HCT116 (cell line): Measurements from ENCODE around the gene CERK. TPM values are rescaled to one million over a fixed set of nuclear protein-coding genes. Genes with fewer than 3 reads are reported as not detected.

ENCODE experiments used
- ATAC-seq: fragments of 200-7000 bp; cut with Tn5 transposase; 2 replicates; pipeline ENCODE4 v1.9.1; 2020; ENCODE audit warnings: mild to moderate bottlenecking, moderate library complexity
- BruUV-seq: library from RNA; stranded (reverse); fragments of 400-500 nt; replicated peaks from 2 replicates; lab custom pipeline; 2021; lab: Mats Ljungman, UMichigan
- CTCF ChIA-PET: fragments of 300-600 bp; sonication (Branson Sonifier 250); formaldehyde crosslinking; loops from one replicate; lab custom pipeline; 2021; ENCODE audit warnings: antibody characterized with exemption; lab: Charles Lee
- POLR2A ChIA-PET: fragments of 300-600, 350-600 bp; sonication (Branson Sonifier 250); formaldehyde crosslinking; loops from one replicate; lab custom pipeline; 2021; ENCODE audit warnings: antibody characterized with exemption; lab: Charles Lee
- RAD21 ChIA-PET, 2 experiments: fragments of 300-600 bp; sonication (Branson Sonifier 250); formaldehyde crosslinking; loops; one replicate each; lab custom pipeline; 2023; ENCODE audit warnings: low total read pairs in 2 of 2; ENCODE audit not compliant: uncharacterized antibody in 2 of 2, unreplicated experiment in 2 of 2, low non-redundant PET in 1 of 2; lab: Charles Lee
- DNase-seq: peaks from one replicate; pipeline ENCODE4 v3.0.0-alpha.2; 2010; ENCODE audit warnings: low read depth, low spot score
- H2AFZ ChIP-seq: fragments of 200-600 bp; shearing (Covaris generic), sonication (generic); 2 replicates; pipeline ENCODE4 v1.6.1; 2017; ENCODE audit warnings: low read depth, mixed run types, mixed read lengths, antibody characterized with exemption, low read length; ENCODE audit not compliant: poor library complexity, severe bottlenecking
- H3K27ac ChIP-seq: 2 replicates; pipeline ENCODE4 v1.5.1; 2012; ENCODE audit warnings: low read depth, low read length
- H3K27me3 ChIP-seq: fragments of 200-600 bp; sonication (generic); 2 replicates; pipeline ENCODE4 v1.6.1; 2016; ENCODE audit warnings: mixed run types, low read length, mixed read lengths; ENCODE audit not compliant: insufficient read depth
- H3K36me3 ChIP-seq, 2 experiments: fragments of 200-500 bp in 1 of 2; fragments of 200-600 bp in 1 of 2; sonication (Bioruptor generic) in 1 of 2; sonication (generic) in 1 of 2; 2 replicates each; pipeline versions ENCODE4 v1.5.1 to v1.6.1; 2014 to 2016; ENCODE audit warnings: low read length in 2 of 2, inconsistent platforms in 1 of 2, mixed read lengths in 1 of 2, mixed run types in 1 of 2; ENCODE audit not compliant: insufficient read depth in 2 of 2, control insufficient read depth in 1 of 2
- H3K4me1 ChIP-seq, 2 experiments: fragments of 200-600 bp in 1 of 2; sonication (generic) in 1 of 2; 2 replicates each; pipeline versions ENCODE4 v1.5.1 to v1.6.1; 2012 to 2017; ENCODE audit warnings: low read length in 2 of 2, inconsistent platforms in 1 of 2, mild to moderate bottlenecking in 1 of 2, mixed read lengths in 1 of 2, mixed run types in 1 of 2, moderate library complexity in 1 of 2; ENCODE audit not compliant: insufficient read depth in 2 of 2, control insufficient read depth in 1 of 2
- H3K4me2 ChIP-seq: fragments of 200-600 bp; sonication (generic); 2 replicates; pipeline ENCODE4 v1.6.1; 2017; ENCODE audit warnings: mixed run types, low read length, mixed read lengths
- H3K4me3 ChIP-seq, 2 experiments: fragments of 200-600 bp in 1 of 2; sonication (generic) in 1 of 2; replicated peaks in 1 of 2; 2 replicates each; pipeline ENCODE4 v1.5.1; 2011 to 2016; ENCODE audit warnings: low read length in 2 of 2, control low read depth in 1 of 2, low read depth in 1 of 2, mild to moderate bottlenecking in 1 of 2, mixed read lengths in 1 of 2, mixed run types in 1 of 2
- H3K79me2 ChIP-seq: fragments of 200-600 bp; sonication (generic); 2 replicates; pipeline ENCODE4 v1.6.1; 2017; ENCODE audit warnings: mild to moderate bottlenecking, mixed run types, low read length, moderate library complexity, mixed read lengths; ENCODE audit not compliant: insufficient read depth
- H3K9ac ChIP-seq: fragments of 200-600 bp; sonication (generic); 2 replicates; pipeline ENCODE4 v1.6.1; 2016; ENCODE audit warnings: low read length, mixed read lengths
- H3K9me2 ChIP-seq: fragments of 200-600 bp; sonication (generic), shearing (Covaris generic); 2 replicates; pipeline ENCODE4 v1.6.1; 2017; ENCODE audit warnings: mixed run types, mild to moderate bottlenecking, moderate library complexity; ENCODE audit not compliant: insufficient read depth
- H3K9me3 ChIP-seq, 2 experiments: fragments of 200-500 bp in 1 of 2; fragments of 200-600 bp in 1 of 2; sonication (Bioruptor generic) in 1 of 2; sonication (generic) in 1 of 2; 2 replicates each; pipeline ENCODE4 v1.6.1; 2014 to 2017; ENCODE audit warnings: low read length in 2 of 2, mixed read lengths in 2 of 2, inconsistent platforms in 1 of 2, low read depth in 1 of 2, mild to moderate bottlenecking in 1 of 2, mixed run types in 1 of 2, moderate library complexity in 1 of 2; ENCODE audit not compliant: control insufficient read depth in 1 of 2, insufficient read depth in 1 of 2
- H4K20me1 ChIP-seq: fragments of 200-600 bp; sonication (generic), shearing (Covaris generic); 2 replicates; pipeline ENCODE4 v1.6.1; 2017; ENCODE audit warnings: mixed run types, mild to moderate bottlenecking, moderate library complexity; ENCODE audit not compliant: insufficient read depth
- ATF3 ChIP-seq: IDR thresholded peaks from 2 replicates; pipeline ENCODE4 v1.6.1; 2012
- CBX3 ChIP-seq: IDR thresholded peaks from 2 replicates; pipeline ENCODE4 v1.6.1; 2012; ENCODE audit warnings: low read depth
- CEBPB ChIP-seq: IDR thresholded peaks from 2 replicates; pipeline ENCODE4 v1.6.1; 2012; ENCODE audit warnings: low read depth
- CTCF ChIP-seq, 3 experiments: fragments of 200-600 bp in 1 of 3; sonication (generic) in 1 of 3; IDR thresholded peaks in 2 of 3; conservative IDR thresholded peaks in 1 of 3; 2 replicates each; pipeline ENCODE4 v1.5.1; 2012 to 2017; ENCODE audit warnings: low read depth in 2 of 3, low read length in 2 of 3, antibody characterized with exemption in 1 of 3, borderline replicate concordance in 1 of 3, control low read depth in 1 of 3, mild to moderate bottlenecking in 1 of 3, mixed read lengths in 1 of 3, mixed run types in 1 of 3, moderate library complexity in 1 of 3; ENCODE audit not compliant: insufficient read depth in 1 of 3
- EGR1 ChIP-seq: IDR thresholded peaks from 2 replicates; pipeline ENCODE4 v1.6.1; 2012; ENCODE audit warnings: low read depth
- ELF1 ChIP-seq: IDR thresholded peaks from 2 replicates; pipeline ENCODE4 v1.6.1; 2012; ENCODE audit warnings: low read depth, borderline replicate concordance
- EZH2 ChIP-seq: fragments of 200-600 bp; sonication (generic); IDR thresholded peaks from 2 replicates; pipeline ENCODE4 v1.6.1; 2017; ENCODE audit warnings: antibody characterized with exemption, mixed run types
- EZH2phosphoT487 ChIP-seq: fragments of 200-600 bp; IDR thresholded peaks from 2 replicates; pipeline ENCODE4 v1.6.1; 2018; ENCODE audit warnings: antibody characterized with exemption, borderline replicate concordance
- JUND ChIP-seq: IDR thresholded peaks from 2 replicates; pipeline ENCODE4 v1.6.1; 2012
- MAX ChIP-seq: IDR thresholded peaks from 2 replicates; pipeline ENCODE4 v1.6.1; 2012
- POLR2A ChIP-seq: IDR thresholded peaks from 2 replicates; pipeline ENCODE4 v1.7.0; 2011; ENCODE audit warnings: borderline replicate concordance; ENCODE audit not compliant: insufficient read depth, insufficient read length; ENCODE audit errors: extremely low read depth
- POLR2AphosphoS5 ChIP-seq: IDR thresholded peaks from 2 replicates; pipeline ENCODE4 v1.6.1; 2011; ENCODE audit warnings: mild to moderate bottlenecking, low read depth, low read length, moderate library complexity
- RAD21 ChIP-seq: IDR thresholded peaks from 2 replicates; pipeline ENCODE4 v1.6.1; 2012; ENCODE audit warnings: low read depth, mild to moderate bottlenecking
- SIN3A ChIP-seq: IDR thresholded peaks from 2 replicates; pipeline ENCODE4 v1.6.1; 2012; ENCODE audit warnings: low read depth
- SP1 ChIP-seq: IDR thresholded peaks from 2 replicates; pipeline ENCODE4 v1.6.1; 2012; ENCODE audit warnings: low read depth
- SRF ChIP-seq: IDR thresholded peaks from 2 replicates; pipeline ENCODE4 v1.6.1; 2012; ENCODE audit warnings: low read depth
- TCF7L2 ChIP-seq: IDR thresholded peaks from 2 replicates; pipeline ENCODE4 v1.7.0; 2011; ENCODE audit warnings: borderline replicate concordance, inconsistent platforms; ENCODE audit not compliant: insufficient read depth, insufficient read length; ENCODE audit errors: extremely low read depth
- YY1 ChIP-seq: IDR thresholded peaks from 2 replicates; pipeline ENCODE4 v1.6.1; 2011; ENCODE audit warnings: low read length, low read depth, moderate library complexity, mild to moderate bottlenecking; ENCODE audit not compliant: insufficient replicate concordance; ENCODE audit errors: extremely low read depth
- ZFX ChIP-seq: fragments of 450-650 bp; IDR thresholded peaks from 2 replicates; pipeline ENCODE4 v1.6.1; 2017
- ZNF274 ChIP-seq: fragments of 200-500 bp; sonication (Bioruptor generic); IDR thresholded peaks from 2 replicates; pipeline ENCODE4 v1.6.1; 2014; ENCODE audit warnings: mild to moderate bottlenecking, low read depth, low read length, inconsistent platforms
- intact Hi-C: fragments of 100-400 bp; cut with micrococcal nuclease; formaldehyde crosslinking; loops from 2 replicates; pipeline ENCODE4 v1.10.0; 2022
- total RNA-seq: library from RNA; stranded (reverse); gene quantifications from one replicate; pipeline ENCODE4 v1.2.1, GENCODE V29; 2021; ENCODE audit not compliant: unreplicated experiment
- TF ChIP-seq, protein P1 (sequence below): IDR thresholded peaks from 2 replicates; pipeline ENCODE4 v1.6.1; 2012; ENCODE audit warnings: low read depth

The CERK gene
- total RNA-seq, 1 experiment from 2014 or later, result 35.0 TPM

DNA sequence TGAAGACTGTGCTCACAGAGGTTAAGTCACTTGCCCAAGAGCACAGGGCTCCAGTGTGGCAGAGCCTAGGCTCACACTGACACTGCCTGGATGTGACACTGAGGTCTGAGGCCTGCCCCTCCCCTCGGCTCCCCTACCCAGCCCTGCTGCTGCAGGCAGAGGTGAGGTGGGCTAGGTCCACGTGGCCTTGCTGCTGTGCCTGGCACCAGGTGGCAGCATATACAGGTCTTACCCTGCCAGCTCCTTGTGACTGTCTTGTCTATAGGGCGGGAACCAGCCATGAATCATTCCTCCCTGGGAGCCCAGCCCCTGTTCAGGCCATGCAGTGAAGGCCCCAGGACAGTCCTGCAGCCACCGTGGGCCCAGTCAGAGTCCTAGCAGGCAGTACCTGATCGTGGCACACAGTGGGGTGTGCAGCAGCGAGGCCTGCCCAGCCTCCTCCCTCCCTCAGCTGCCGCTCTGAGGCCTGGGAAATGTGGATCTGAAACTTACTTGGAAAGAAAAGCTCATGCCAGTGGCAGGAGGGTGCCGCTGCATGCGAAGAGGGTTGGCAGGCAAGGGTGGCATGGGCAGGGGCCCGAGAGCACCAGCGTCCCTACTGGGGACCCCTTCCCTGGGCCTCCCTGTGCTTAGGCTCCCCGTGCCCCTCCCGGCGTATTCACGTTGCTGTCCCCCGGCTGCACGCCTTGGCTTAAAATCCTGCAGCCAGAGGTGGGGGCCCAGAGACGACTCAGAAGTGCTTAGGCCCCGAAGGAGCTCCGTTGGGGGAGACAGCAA, 1.2 kb upstream of the CERK start:
- Histone ChIP-seq H3K79me2 (peaks cover 35% of the 10 kb centered on the region), H4K20me1 (no peaks in the 10 kb centered on the region), H3K27me3 (no peaks in the 10 kb centered on the region), H3K36me3 (no peaks in the 10 kb centered on the region), H3K4me1 (peaks cover 20 to 31% of the 10 kb centered on the region in 2 experiments), H2AFZ (no peak overlapping the region), H3K9ac (peak overlapping the region; percentile 82), H3K27ac (peak overlapping the region; percentile 99), H3K4me3 (peak overlapping the region; percentile 72 to 75), H3K9me3 (no peaks in the 10 kb centered on the region), H3K4me2 (peak overlapping the region; percentile 98), H3K9me2 (no peaks in the 10 kb centered on the region)
- POLR2A ChIA-PET, result interaction anchor here (1.0 to 1.8 kb wide), 4 partner anchors 15 to 60 kb away, joined by 3 to 9 read pairs (median 4); partner anchors contain the start of gene TBC1D22A
- no TSS peak for BruUV-seq
- DNase-seq, result peak; percentile 81
- ATAC-seq, result peak; percentile 83
- RAD21 ChIA-PET, result interaction anchor here (0.6 to 2.1 kb wide), 8 partner anchors 19 to 384 kb away, joined by 3 to 7 read pairs (median 3); no protein-coding TSS in a partner anchor
- intact Hi-C loops, result loop anchor here (2.0 to 5.0 kb wide), 2 partner anchors 60 to 177 kb away; no protein-coding TSS in a partner anchor
- CTCF ChIA-PET, result interaction anchor here (0.9 to 3.5 kb wide), 11 partner anchors 11 to 176 kb away, joined by 3 to 20 read pairs (median 5); partner anchors contain the start of gene TBC1D22A
- TF ChIP-seq SIN3A, result peak; percentile 90
- no peak for TF ChIP-seq ZNF274
- no peak for TF ChIP-seq TCF7L2
- TF ChIP-seq EZH2phosphoT487, result no peak
- no peak for TF ChIP-seq CEBPB
- TF ChIP-seq SRF, result no peak
- TF ChIP-seq, protein P1, sequence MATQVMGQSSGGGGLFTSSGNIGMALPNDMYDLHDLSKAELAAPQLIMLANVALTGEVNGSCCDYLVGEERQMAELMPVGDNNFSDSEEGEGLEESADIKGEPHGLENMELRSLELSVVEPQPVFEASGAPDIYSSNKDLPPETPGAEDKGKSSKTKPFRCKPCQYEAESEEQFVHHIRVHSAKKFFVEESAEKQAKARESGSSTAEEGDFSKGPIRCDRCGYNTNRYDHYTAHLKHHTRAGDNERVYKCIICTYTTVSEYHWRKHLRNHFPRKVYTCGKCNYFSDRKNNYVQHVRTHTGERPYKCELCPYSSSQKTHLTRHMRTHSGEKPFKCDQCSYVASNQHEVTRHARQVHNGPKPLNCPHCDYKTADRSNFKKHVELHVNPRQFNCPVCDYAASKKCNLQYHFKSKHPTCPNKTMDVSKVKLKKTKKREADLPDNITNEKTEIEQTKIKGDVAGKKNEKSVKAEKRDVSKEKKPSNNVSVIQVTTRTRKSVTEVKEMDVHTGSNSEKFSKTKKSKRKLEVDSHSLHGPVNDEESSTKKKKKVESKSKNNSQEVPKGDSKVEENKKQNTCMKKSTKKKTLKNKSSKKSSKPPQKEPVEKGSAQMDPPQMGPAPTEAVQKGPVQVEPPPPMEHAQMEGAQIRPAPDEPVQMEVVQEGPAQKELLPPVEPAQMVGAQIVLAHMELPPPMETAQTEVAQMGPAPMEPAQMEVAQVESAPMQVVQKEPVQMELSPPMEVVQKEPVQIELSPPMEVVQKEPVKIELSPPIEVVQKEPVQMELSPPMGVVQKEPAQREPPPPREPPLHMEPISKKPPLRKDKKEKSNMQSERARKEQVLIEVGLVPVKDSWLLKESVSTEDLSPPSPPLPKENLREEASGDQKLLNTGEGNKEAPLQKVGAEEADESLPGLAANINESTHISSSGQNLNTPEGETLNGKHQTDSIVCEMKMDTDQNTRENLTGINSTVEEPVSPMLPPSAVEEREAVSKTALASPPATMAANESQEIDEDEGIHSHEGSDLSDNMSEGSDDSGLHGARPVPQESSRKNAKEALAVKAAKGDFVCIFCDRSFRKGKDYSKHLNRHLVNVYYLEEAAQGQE, result no peak
- TF ChIP-seq ELF1, result no peak
- TF ChIP-seq JUND, result no peak; the same call in 1 of the 2 replicates
- peak; percentile 60; the same call in 1 of the 2 replicates for TF ChIP-seq POLR2AphosphoS5
- peak; percentile 86 for TF ChIP-seq RAD21
- peak; percentile 59 to 71 (median 62) for TF ChIP-seq CTCF (IDR thresholded peaks at IDR 0.05 in 2 of 3, conservative IDR thresholded peaks at IDR 0.05 in 1 of 3; ENCODE audit: borderline replicate concordance in 1 of 3, insufficient read depth in 1 of 3, low read depth in 2 of 3, low read length in 2 of 3)
- no peak for TF ChIP-seq EZH2
- no peak for TF ChIP-seq ZFX
- TF ChIP-seq MAX, result peak; percentile 100
- no peak for TF ChIP-seq ATF3
- TF ChIP-seq SP1, result no peak; the same call in 1 of the 2 replicates
- no peak for TF ChIP-seq EGR1
- no peak for TF ChIP-seq POLR2A
- TF ChIP-seq YY1, result peak; percentile 45
- peak; percentile 87; the same call in 1 of the 2 replicates for TF ChIP-seq CBX3
